GM20000 (cell line): ENCODE measurements around the gene TRIM25.

Experiments
- DNase-seq: peaks from one replicate; pipeline ENCODE4 v3.0.0; 2012; ENCODE audit warnings: low spot score
- CTCF ChIP-seq: IDR thresholded peaks from 2 replicates; pipeline ENCODE4 v1.5.1; 2012; ENCODE audit warnings: mild to moderate bottlenecking, control low read depth; ENCODE audit errors: extremely low read depth, missing control alignments

The TRIM25 gene

GRCh38 chr17:56926270-56926669 lies 12.4 kb upstream of the TRIM25 start:
- TF ChIP-seq CTCF: no peak
- DNase-seq: no peak

GRCh38 chr17:56925088-56925487 lies 11.2 kb upstream of the TRIM25 start:
- TF ChIP-seq CTCF: no peak
- DNase-seq: no peak

GRCh38 chr17:56919717-56920116 lies 5.9 kb upstream of the TRIM25 start:
- DNase-seq: no peak
- TF ChIP-seq CTCF: no peak

- no peak for DNase-seq
- no peak for TF ChIP-seq CTCF
Measured at GRCh38 chr17:56918916-56919315, 5.1 kb upstream of the TRIM25 start.

- no peak for TF ChIP-seq CTCF
- no peak for DNase-seq
Measured at GRCh38 chr17:56917559-56918296, 3.9 kb upstream of the TRIM25 start.

- DNase-seq: no peak
- no peak for TF ChIP-seq CTCF
Measured at GRCh38 chr17:56914581-56915273, 878 bp upstream of the TRIM25 start.

GRCh38 chr17:56913353-56913866 lies 439 bp downstream of the TRIM25 start:
- DNase-seq: no peak
- no peak for TF ChIP-seq CTCF
